Activated T-cell treated with anti-CD3 and anti-CD28 coated beads, Interleukin-2, amount 50 U/mL, for 72 hours (primary cell): ENCODE data around the gene EPHB2. TPM values are rescaled to one million over a fixed set of nuclear protein-coding genes. Genes with fewer than 3 reads are reported as not detected.
A peak's percentile ranks its signal among the peaks of the same experiment; 100 is the strongest.
"Not testable (repeated sequence)": the region's sequence is repeated elsewhere in the genome, so short reads cannot be mapped to it uniquely, and the experiment has no call there.

Experiments
- ATAC-seq, 2 donors: fragments of 150-1000 bp; cut with Tn5 transposase; replicated peaks in 1 of 2; 2 replicates each; pipeline ENCODE4 v1.10.0; 2021; ENCODE audit warnings: moderate library complexity in 2 of 2, mild to moderate bottlenecking in 1 of 2
- DNase-seq, 2 donors: peaks; one replicate each; pipeline ENCODE4 v3.0.0; 2021 to 2022; ENCODE audit warnings: mixed read lengths in 1 of 2
- H3K27ac Mint-ChIP-seq: one replicate; pipeline ENCODE4 v1.8.0; 2022; ENCODE audit warnings: mild to moderate bottlenecking, moderate library complexity, mixed read lengths
- H3K27me3 Mint-ChIP-seq: one replicate; pipeline ENCODE4 v1.8.0; 2022; ENCODE audit warnings: low read depth, mixed read lengths
- H3K36me3 Mint-ChIP-seq, 2 donors: one replicate each; pipeline ENCODE4 v1.8.0; 2022; ENCODE audit warnings: mixed read lengths in 2 of 2, mild to moderate bottlenecking in 1 of 2; ENCODE audit not compliant: insufficient read depth in 2 of 2
- H3K4me1 Mint-ChIP-seq: one replicate; pipeline ENCODE4 v1.8.0; 2022; ENCODE audit warnings: low read depth, mixed read lengths
- H3K4me3 Mint-ChIP-seq, 2 donors: one replicate each; pipeline ENCODE4 v1.8.0; 2022; ENCODE audit warnings: mild to moderate bottlenecking in 2 of 2, mixed read lengths in 2 of 2, moderate library complexity in 2 of 2
- H3K9me3 Mint-ChIP-seq, 2 donors: one replicate each; pipeline ENCODE4 v1.8.0; 2022; ENCODE audit warnings: mixed read lengths in 2 of 2
- total RNA-seq, 2 donors: library from RNA; stranded (reverse); gene quantifications; one replicate each; pipeline ENCODE4 v1.2.3, GENCODE V29; 2022

The EPHB2 gene
- total RNA-seq, 2 donors from 2014 or later = 0.22 TPM; not detected in 1

- H3K4me1 Mint-ChIP-seq = no peaks in the 10 kb centered on the region
- no peak overlapping the region for H3K27ac Mint-ChIP-seq
- peaks cover 11% of the 10 kb centered on the region for H3K27me3 Mint-ChIP-seq
- no peak overlapping the region for H3K4me3 Mint-ChIP-seq
- DNase-seq = no peak
- H3K9me3 Mint-ChIP-seq = no peaks in the 10 kb centered on the region
- ATAC-seq = no peak
- no peaks in the 10 kb centered on the region for H3K36me3 Mint-ChIP-seq
Observed at GRCh38 chr1:22699681-22700520, 10.7 kb upstream of the EPHB2 start.

GRCh38 chr1:22702296-22703085 lies 8.1 kb upstream of the EPHB2 start:
- no peaks in the 10 kb centered on the region for H3K9me3 Mint-ChIP-seq
- no peak overlapping the region for H3K4me3 Mint-ChIP-seq
- H3K27me3 Mint-ChIP-seq = peaks cover 16% of the 10 kb centered on the region
- DNase-seq = no peak
- H3K27ac Mint-ChIP-seq = no peak overlapping the region
- no peak for ATAC-seq
- no peaks in the 10 kb centered on the region for H3K36me3 Mint-ChIP-seq
- H3K4me1 Mint-ChIP-seq = no peaks in the 10 kb centered on the region

GRCh38 chr1:22704440-22705067 lies 6.1 kb upstream of the EPHB2 start:
- no peak overlapping the region for H3K27ac Mint-ChIP-seq
- H3K27me3 Mint-ChIP-seq = peaks cover 36% of the 10 kb centered on the region
- DNase-seq (peak; percentile 83 to 85), ATAC-seq (peak; percentile 94 to 95)
- no peak overlapping the region for H3K4me3 Mint-ChIP-seq
- H3K9me3 Mint-ChIP-seq = no peaks in the 10 kb centered on the region
- H3K4me1 Mint-ChIP-seq = no peaks in the 10 kb centered on the region
- no peaks in the 10 kb centered on the region for H3K36me3 Mint-ChIP-seq

GRCh38 chr1:22705586-22705985 lies 5.1 kb upstream of the EPHB2 start:
- Mint-ChIP-seq H3K36me3 (no peaks in the 10 kb centered on the region), H3K4me3 (no peak overlapping the region), H3K27ac (no peak overlapping the region), H3K4me1 (no peaks in the 10 kb centered on the region), H3K27me3 (peaks cover 41% of the 10 kb centered on the region), H3K9me3 (no peaks in the 10 kb centered on the region)
- ATAC-seq = no peak
- no peak for DNase-seq

- not testable (repeated sequence) for H3K4me1 Mint-ChIP-seq, H3K4me3 Mint-ChIP-seq, H3K27ac Mint-ChIP-seq, DNase-seq, H3K9me3 Mint-ChIP-seq, ATAC-seq, H3K36me3 Mint-ChIP-seq
- H3K27me3 Mint-ChIP-seq = peaks cover 41% of the 10 kb centered on the region
Observed at GRCh38 chr1:22706100-22706499, 4.5 kb upstream of the EPHB2 start.

GRCh38 chr1:22708777-22709176 lies 1.9 kb upstream of the EPHB2 start:
- no peaks in the 10 kb centered on the region for H3K9me3 Mint-ChIP-seq
- ATAC-seq (no peak), DNase-seq (no peak)
- H3K4me3 Mint-ChIP-seq = peak overlapping the region in 1 of 2 donors; percentile 13
- peaks cover 10% of the 10 kb centered on the region for H3K4me1 Mint-ChIP-seq
- H3K36me3 Mint-ChIP-seq = no peaks in the 10 kb centered on the region
- no peak overlapping the region for H3K27ac Mint-ChIP-seq
- peaks cover 53% of the 10 kb centered on the region for H3K27me3 Mint-ChIP-seq

GRCh38 chr1:22709227-22709626 lies 1.4 kb upstream of the EPHB2 start:
- Mint-ChIP-seq H3K36me3 (no peaks in the 10 kb centered on the region), H3K27me3 (peaks cover 58% of the 10 kb centered on the region), H3K4me3 (no peak overlapping the region), H3K27ac (no peak overlapping the region), H3K4me1 (peaks cover 10% of the 10 kb centered on the region), H3K9me3 (no peaks in the 10 kb centered on the region)
- ATAC-seq (no peak), DNase-seq (no peak)

- Mint-ChIP-seq H3K4me1 (peaks cover 10% of the 10 kb centered on the region), H3K4me3 (peak overlapping the region; percentile 60 to 68), H3K9me3 (no peaks in the 10 kb centered on the region), H3K36me3 (no peaks in the 10 kb centered on the region), H3K27ac (no peak overlapping the region), H3K27me3 (peaks cover 62% of the 10 kb centered on the region)
- DNase-seq (peak; percentile 50 to 56), ATAC-seq (peak; percentile 39 to 56)
Observed at GRCh38 chr1:22709891-22710700, 543 bp upstream of the EPHB2 start.

GRCh38 chr1:22711071-22711470 lies 432 bp downstream of the EPHB2 start:
- H3K36me3 Mint-ChIP-seq = no peaks in the 10 kb centered on the region
- peaks cover 69% of the 10 kb centered on the region for H3K27me3 Mint-ChIP-seq
- H3K27ac Mint-ChIP-seq = no peak overlapping the region
- H3K4me1 Mint-ChIP-seq = peaks cover 10% of the 10 kb centered on the region
- ATAC-seq = peak; percentile 16 to 24
- no peak overlapping the region for H3K4me3 Mint-ChIP-seq
- no peaks in the 10 kb centered on the region for H3K9me3 Mint-ChIP-seq
- no peak for DNase-seq

GRCh38 chr1:22711591-22712501 lies 1.2 kb downstream of the EPHB2 start:
- Mint-ChIP-seq H3K9me3 (no peaks in the 10 kb centered on the region), H3K36me3 (no peaks in the 10 kb centered on the region), H3K27ac (no peak overlapping the region), H3K4me3 (peak overlapping the region; percentile 53 to 54), H3K4me1 (peaks cover 10% of the 10 kb centered on the region), H3K27me3 (peaks cover 69% of the 10 kb centered on the region)
- ATAC-seq = peak; percentile 18 to 26
- DNase-seq = peak in 1 of 2 donors; percentile 6

GRCh38 chr1:22712502-22713271 lies 2.0 kb downstream of the EPHB2 start:
- no peaks in the 10 kb centered on the region for H3K36me3 Mint-ChIP-seq
- ATAC-seq (peak; percentile 23 to 50), DNase-seq (peak; percentile 25 to 29)
- H3K27ac Mint-ChIP-seq = no peak overlapping the region
- peak overlapping the region; percentile 53 to 54 for H3K4me3 Mint-ChIP-seq
- H3K27me3 Mint-ChIP-seq = peaks cover 62% of the 10 kb centered on the region
- no peaks in the 10 kb centered on the region for H3K9me3 Mint-ChIP-seq
- peaks cover 10% of the 10 kb centered on the region for H3K4me1 Mint-ChIP-seq
